Adrenal gland (tissue), 12 donors: ENCODE data around the gene SALL3. TPM values are rescaled to one million over a fixed set of nuclear protein-coding genes. Genes with fewer than 3 reads are reported as not detected.

Experiments
- DNase-seq, 7 donors: peaks; one replicate each; pipeline ENCODE4 v3.0.0-alpha.2; 2019 to 2020
- H3K27ac ChIP-seq, 5 donors: fragments of 200-600 bp; sonication (generic) in 4 of 5; 1 replicate in 3 of 5; 2 replicates in 2 of 5; pipeline versions ENCODE4 v1.5.1 to v1.8.0; 2016 to 2020; ENCODE audit warnings: mild to moderate bottlenecking in 1 of 5
- H3K27me3 ChIP-seq: fragments of 200-600 bp; 2 replicates; pipeline ENCODE4 v1.8.0; 2021
- H3K36me3 ChIP-seq, 2 donors: fragments of 200-600 bp; replicated peaks in 1 of 2; 1 replicate in 1 of 2; 2 replicates in 1 of 2; pipeline versions ENCODE4 v1.5.1 to v1.8.0; 2018 to 2022
- H3K4me1 ChIP-seq, 2 donors: fragments of 200-600 bp; replicated peaks in 1 of 2; 1 replicate in 1 of 2; 2 replicates in 1 of 2; pipeline versions ENCODE4 v1.5.1 to v1.8.0; 2018 to 2021
- H3K4me3 ChIP-seq, 4 donors: fragments of 200-600 bp; sonication (generic) in 3 of 4; one replicate each; pipeline ENCODE4 v1.5.1; 2016 to 2018
- H3K9me3 ChIP-seq, 3 donors: fragments of 200-600 bp; sonication (generic) in 1 of 3; replicated peaks in 1 of 3; 1 replicate in 2 of 3; 2 replicates in 1 of 3; pipeline versions ENCODE4 v1.5.1 to v1.8.0; 2016 to 2021
- POLR2A ChIP-seq, 2 donors: fragments of 450-650 bp; IDR thresholded peaks; one replicate each; pipeline ENCODE4 v1.6.1; 2017; ENCODE audit warnings: antibody characterized with exemption in 2 of 2, mild to moderate bottlenecking in 2 of 2, moderate library complexity in 1 of 2
- WGBS, 4 donors: extraction: QIAGEN DNeasy Blood & Tissue Kit in 2 of 4; methylation state at CpG; one replicate each; pipeline versions ENCODE4 v1.1.5 to v1.1.7; 2013 to 2017; 5-methylcytosine and 5-hydroxymethylcytosine counted together
- intact Hi-C, 2 donors: fragments of 100-400 bp; cut with DNase I; formaldehyde crosslinking; loops; one replicate each; pipeline versions ENCODE4 v1.14.1 to v1.15.0; 2022 to 2023
- polyA plus RNA-seq, 3 donors: library from polyadenylated mRNA; stranded (reverse); fragments of 200-250 nt in 2 of 3; fragments of 350-450 nt in 1 of 3; fragmentation: Illumina TruSeq in 1 of 3; extraction: RNeasy Lipid Tissue Mini Kit (QIAGEN cat#74804) in 1 of 3; gene quantifications; one replicate each; pipeline ENCODE4 v1.2.3, GENCODE V29; 2013 to 2014
- total RNA-seq, 9 donors: library from RNA; depleted of rRNA in 4 of 9; stranded (reverse); fragments of >200 nt in 4 of 9; fragments of 120-200 nt in 1 of 9; fragmentation: NEBNext Ultra II Directional in 1 of 9; extraction: Animal tissue kit (Norgen Biotek cat#: 25700) in 1 of 9; gene quantifications; one replicate each; pipeline versions ENCODE4 v1.1.0 to v1.2.4, GENCODE V29; 2013 to 2023
- TF ChIP-seq, protein P1 (sequence below), 6 experiments: fragments of 450-650 bp in 4 of 6; fragments of 200-600 bp in 2 of 6; sonication (generic) in 1 of 6; IDR thresholded peaks; 1 replicate in 5 of 6; 2 replicates in 1 of 6; pipeline versions ENCODE4 v1.5.1 to v1.8.0; 2016 to 2021; ENCODE audit warnings: antibody characterized with exemption in 6 of 6, mild to moderate bottlenecking in 2 of 6, moderate library complexity in 1 of 6
- donor health status: healthy with polysubstance abuse.
- donor health status: Bipolar disorder and iron deficiency.
- donor health status: DM: yes; HTN: yes; CAD: no.
- donor health status: DM: no; HTN: no; CAD: no.
- donor health status: DM: no; HTN: no; CAD: no.
- donor health status: DM: yes; HTN: yes; CAD: no.

Gene SALL3
- total and polyA plus RNA-seq, 12 donors, result 0.11 TPM; not detected in 11

DNA sequence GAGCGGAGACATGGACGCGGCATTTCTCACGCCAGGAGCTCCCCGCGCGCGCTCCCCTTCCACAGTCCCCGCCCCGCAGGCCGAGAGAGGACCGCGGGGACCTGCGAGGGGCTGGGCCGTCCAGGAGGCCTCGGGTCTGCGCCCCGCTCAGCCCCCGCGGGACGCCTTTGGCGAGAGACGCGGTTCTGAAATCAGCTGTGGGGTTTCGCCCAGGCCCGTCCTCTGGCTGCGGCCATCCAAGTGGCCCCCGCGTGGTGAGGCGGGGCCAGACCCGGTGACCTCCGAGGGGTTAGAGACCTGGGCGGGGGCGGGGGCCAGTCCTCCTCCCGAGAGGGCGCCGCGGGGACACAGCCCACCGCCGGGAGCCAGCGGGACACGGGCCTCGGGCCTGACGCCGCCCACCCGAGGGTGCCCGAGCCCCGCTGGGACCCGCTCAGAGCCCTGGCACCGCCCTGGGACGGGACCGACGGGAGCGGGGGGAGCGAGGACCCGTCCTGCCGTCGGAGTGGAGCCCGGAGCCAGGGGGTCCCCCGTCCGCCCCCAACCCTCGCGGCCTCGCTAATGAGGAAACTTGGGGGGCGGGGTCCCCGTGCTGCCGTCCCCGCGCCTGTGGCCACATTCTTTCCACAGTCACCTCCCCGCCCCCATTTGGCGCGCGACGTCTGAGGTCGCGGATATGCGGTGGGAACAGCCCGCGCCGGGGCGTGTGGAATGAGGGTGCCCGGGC lies 6.1 kb upstream of the SALL3 start:
- 0 to 3% (median 3%) methylated on average over 3 to 82 of the region's 82 CpGs; no CpG with 5 or more reads in 1 of the 4 donors for WGBS, 4 donors
- no peak for DNase-seq
- intact Hi-C loops, result no loop called here
- TF ChIP-seq POLR2A (IDR thresholded peaks at IDR 0.05), result no peak
- TF ChIP-seq, protein P1, sequence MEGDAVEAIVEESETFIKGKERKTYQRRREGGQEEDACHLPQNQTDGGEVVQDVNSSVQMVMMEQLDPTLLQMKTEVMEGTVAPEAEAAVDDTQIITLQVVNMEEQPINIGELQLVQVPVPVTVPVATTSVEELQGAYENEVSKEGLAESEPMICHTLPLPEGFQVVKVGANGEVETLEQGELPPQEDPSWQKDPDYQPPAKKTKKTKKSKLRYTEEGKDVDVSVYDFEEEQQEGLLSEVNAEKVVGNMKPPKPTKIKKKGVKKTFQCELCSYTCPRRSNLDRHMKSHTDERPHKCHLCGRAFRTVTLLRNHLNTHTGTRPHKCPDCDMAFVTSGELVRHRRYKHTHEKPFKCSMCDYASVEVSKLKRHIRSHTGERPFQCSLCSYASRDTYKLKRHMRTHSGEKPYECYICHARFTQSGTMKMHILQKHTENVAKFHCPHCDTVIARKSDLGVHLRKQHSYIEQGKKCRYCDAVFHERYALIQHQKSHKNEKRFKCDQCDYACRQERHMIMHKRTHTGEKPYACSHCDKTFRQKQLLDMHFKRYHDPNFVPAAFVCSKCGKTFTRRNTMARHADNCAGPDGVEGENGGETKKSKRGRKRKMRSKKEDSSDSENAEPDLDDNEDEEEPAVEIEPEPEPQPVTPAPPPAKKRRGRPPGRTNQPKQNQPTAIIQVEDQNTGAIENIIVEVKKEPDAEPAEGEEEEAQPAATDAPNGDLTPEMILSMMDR (IDR thresholded peaks at IDR 0.05), result no peak
- Histone ChIP-seq H3K4me1 (peaks cover 0 to 17% of the 10 kb centered on the region in 2 donors), H3K36me3 (no peaks in the 10 kb centered on the region), H3K9me3 (no peaks in the 10 kb centered on the region), H3K4me3 (peak overlapping the region in 1 of 4 donors; percentile 19), H3K27me3 (peaks cover 74% of the 10 kb centered on the region), H3K27ac (no peak overlapping the region)

DNA sequence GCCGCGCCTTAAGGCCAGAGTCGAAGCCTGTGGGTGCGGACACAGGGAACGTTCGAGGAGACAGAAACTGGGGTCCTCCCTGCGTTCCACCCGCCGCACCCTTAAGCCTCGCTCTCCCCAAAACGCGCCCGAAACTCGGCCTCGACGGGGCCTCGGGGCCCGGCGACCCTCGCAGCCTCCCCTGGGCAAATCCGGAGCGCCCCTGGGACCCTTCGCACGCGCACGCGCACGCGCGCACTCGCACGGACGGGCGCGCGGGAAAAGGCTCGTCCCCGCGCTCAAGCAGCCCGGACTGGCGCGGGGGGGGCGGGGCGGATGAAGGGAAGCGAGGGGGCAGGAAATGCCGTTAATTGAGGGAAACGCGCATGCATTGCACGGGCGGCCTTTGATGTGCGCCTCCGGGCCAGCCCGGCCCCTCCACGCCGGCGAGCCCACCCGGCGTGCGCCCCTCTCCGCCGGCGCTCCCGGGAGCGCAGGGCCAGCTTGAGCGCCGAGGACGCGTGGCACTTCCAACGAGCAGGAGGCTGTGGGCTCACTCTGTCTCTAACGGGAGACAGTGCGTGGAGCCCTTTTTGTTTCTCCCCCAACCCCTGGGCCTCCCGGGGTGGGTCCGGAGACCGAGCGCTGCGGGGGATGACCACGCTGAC lies 5.4 kb upstream of the SALL3 start:
- Histone ChIP-seq H3K36me3 (no peaks in the 10 kb centered on the region), H3K27ac (no peak overlapping the region), H3K9me3 (no peaks in the 10 kb centered on the region), H3K4me3 (no peak overlapping the region), H3K27me3 (peaks cover 80% of the 10 kb centered on the region), H3K4me1 (peaks cover 0 to 22% of the 10 kb centered on the region in 2 donors)
- DNase-seq, result no peak
- intact Hi-C loops, result no loop called here
- no peak for TF ChIP-seq POLR2A (IDR thresholded peaks at IDR 0.05)
- TF ChIP-seq, protein P1 (IDR thresholded peaks at IDR 0.05), result no peak
- 2 to 3% (median 2%) methylated on average over 14 to 77 of the region's 77 CpGs; no CpG with 5 or more reads in 1 of the 4 donors for WGBS, 4 donors

DNA sequence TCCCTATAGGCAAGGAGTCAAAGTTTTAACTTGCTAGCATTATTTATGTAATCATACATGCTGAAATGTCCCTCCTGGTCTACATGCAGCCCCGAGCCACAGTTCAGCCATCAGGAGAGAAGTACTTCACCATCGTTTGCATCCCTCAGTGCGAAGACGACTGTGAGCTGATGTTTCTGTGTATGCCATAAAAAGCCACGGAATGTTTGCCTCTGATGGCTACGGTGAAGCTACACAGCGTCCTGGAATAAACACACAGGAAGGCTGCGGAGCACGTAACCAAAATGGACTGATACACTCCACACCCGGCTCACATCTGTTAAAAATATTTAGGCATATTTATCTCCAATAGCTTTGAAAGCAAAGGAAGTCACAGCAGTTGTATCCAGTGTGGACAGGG lies 4.3 kb upstream of the SALL3 start:
- H3K4me3 ChIP-seq, result no peak overlapping the region
- H3K36me3 ChIP-seq, result no peaks in the 10 kb centered on the region
- TF ChIP-seq POLR2A (IDR thresholded peaks at IDR 0.05), result no peak
- TF ChIP-seq, protein P1 (IDR thresholded peaks at IDR 0.05), result no peak
- H3K27ac ChIP-seq, result no peak overlapping the region
- intact Hi-C loops, result no loop called here
- no peaks in the 10 kb centered on the region for H3K9me3 ChIP-seq
- H3K4me1 ChIP-seq, result peaks cover 0 to 23% of the 10 kb centered on the region in 2 donors
- no peak for DNase-seq
- WGBS, 4 donors, result 5 to 14% (median 12%) methylated on average over 10 of the region's 10 CpGs
- H3K27me3 ChIP-seq, result peaks cover 82% of the 10 kb centered on the region

DNA sequence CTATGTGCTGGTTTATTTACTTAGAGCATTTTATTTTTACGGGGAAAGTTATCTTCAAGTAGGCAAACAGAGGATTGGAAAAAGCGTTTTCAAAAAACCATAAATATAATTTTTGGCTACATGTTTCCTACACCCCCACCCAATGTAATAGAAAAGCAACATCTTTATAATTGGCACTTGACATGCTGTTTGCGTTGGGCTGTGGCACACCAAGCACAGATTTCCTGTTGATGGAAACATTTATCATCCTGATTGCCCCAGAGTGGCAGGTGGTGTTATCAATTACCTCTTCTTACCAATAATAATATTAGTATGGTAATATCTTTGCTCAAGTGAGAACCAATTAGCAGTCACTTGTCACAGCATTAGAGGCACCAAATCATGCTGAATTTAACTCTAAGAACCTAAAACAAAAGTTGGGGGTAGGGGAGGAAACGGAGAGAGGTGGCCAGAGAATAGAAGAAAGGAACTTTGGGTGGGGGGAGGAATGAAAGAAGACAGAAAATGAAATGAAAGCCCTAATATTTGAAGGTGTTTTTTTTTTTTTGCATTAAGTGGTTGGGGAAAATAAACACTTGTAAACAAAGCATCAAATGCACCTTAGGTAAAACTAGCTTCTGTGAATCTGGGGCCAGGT lies 3.8 kb upstream of the SALL3 start:
- no peaks in the 10 kb centered on the region for H3K36me3 ChIP-seq
- no peaks in the 10 kb centered on the region for H3K9me3 ChIP-seq
- H3K27me3 ChIP-seq, result peaks cover 87% of the 10 kb centered on the region
- no peak overlapping the region for H3K4me3 ChIP-seq
- no peak for DNase-seq
- TF ChIP-seq, protein P1 (IDR thresholded peaks at IDR 0.05), result no peak
- TF ChIP-seq POLR2A (IDR thresholded peaks at IDR 0.05), result no peak
- intact Hi-C loops, result no loop called here
- no peak overlapping the region for H3K27ac ChIP-seq
- H3K4me1 ChIP-seq, result peaks cover 0 to 28% of the 10 kb centered on the region in 2 donors
- WGBS, 4 donors, result 11 to 21% (median 14%) methylated on average over 4 of the region's 4 CpGs
